ENCODE measurements around the gene ZDHHC11B.

ZDHHC11B gene

DNA sequence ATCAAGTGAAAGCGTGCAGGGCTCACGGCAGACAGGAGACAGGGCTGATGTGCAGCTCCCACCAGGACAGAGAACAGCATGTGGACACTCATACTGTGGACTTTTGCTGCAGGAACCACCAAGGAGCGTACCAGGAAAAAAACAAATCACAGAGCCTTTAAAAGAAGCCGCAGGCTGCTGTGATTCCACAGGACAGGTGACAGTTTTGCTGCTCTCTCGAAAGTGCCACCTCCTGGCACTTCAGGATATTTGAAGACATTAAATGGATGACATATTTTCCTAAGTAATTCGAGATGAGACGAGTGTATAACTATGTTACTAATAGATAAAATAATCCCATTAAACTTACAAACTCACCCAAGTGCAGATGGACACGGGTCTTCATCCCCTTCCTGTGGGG, 37.0 kb upstream of the ZDHHC11B start:
- Histone ChIP-seq H2AFZ (ENCODE audit: low read depth, low read length) (no peak overlapping the region), H3K4ac (ENCODE audit: low read depth in 1 of 2, low read length in 2 of 2) (no peak overlapping the region), H3K4me3 (ENCODE audit: insufficient read depth in 1 of 2, low read depth in 1 of 2, low read length in 2 of 2) (no peak overlapping the region), H3K23ac (ENCODE audit: low read length in 2 of 2) (no peak overlapping the region), H3K79me1 (replicated peaks; ENCODE audit: low read length, poor library complexity, severe bottlenecking) (no peaks in the 10 kb centered on the region), H3K4me1 (ENCODE audit: control insufficient read depth, insufficient read depth, low read depth, low read length) (no peaks in the 10 kb centered on the region), H4K8ac (ENCODE audit: low read length) (no peak overlapping the region), H2BK120ac (ENCODE audit: low read depth, low read length) (no peak overlapping the region), H3K9ac (ENCODE audit: low read length) (no peak overlapping the region), H3K14ac (ENCODE audit: low read length in 2 of 2) (no peak overlapping the region), H4K91ac (ENCODE audit: low read length) (no peak overlapping the region), H2BK15ac (ENCODE audit: low read depth, poor library complexity, severe bottlenecking) (no peak overlapping the region), H3K27ac (ENCODE audit: low read length, poor library complexity, severe bottlenecking) (no peak overlapping the region), H2BK12ac (ENCODE audit: low read length in 2 of 2) (no peak overlapping the region), H2BK5ac (ENCODE audit: low read depth, low read length, poor library complexity, severe bottlenecking) (no peak overlapping the region), H3K36me3 (ENCODE audit: control insufficient read depth in 1 of 2, insufficient read depth in 2 of 2, low read depth in 1 of 2, low read length in 2 of 2) (peaks cover 0 to 4% of the 10 kb centered on the region in 2 experiments), H3K27me3 (ENCODE audit: control insufficient read depth in 1 of 2, insufficient read depth in 1 of 2, low read length in 2 of 2) (peaks cover 0 to 2% of the 10 kb centered on the region in 2 experiments), H3K4me2 (ENCODE audit: low read length, poor library complexity, severe bottlenecking) (no peak overlapping the region), H3K9me3 (ENCODE audit: control insufficient read depth, low read length) (no peaks in the 10 kb centered on the region), H2AK5ac (ENCODE audit: low read length, severe bottlenecking) (no peak overlapping the region), H3K18ac (ENCODE audit: low read depth in 1 of 2, low read length in 2 of 2) (no peak overlapping the region)
- no peak for DNase-seq
- 95% methylated on average over 5 of the region's 8 CpGs for WGBS

DNA sequence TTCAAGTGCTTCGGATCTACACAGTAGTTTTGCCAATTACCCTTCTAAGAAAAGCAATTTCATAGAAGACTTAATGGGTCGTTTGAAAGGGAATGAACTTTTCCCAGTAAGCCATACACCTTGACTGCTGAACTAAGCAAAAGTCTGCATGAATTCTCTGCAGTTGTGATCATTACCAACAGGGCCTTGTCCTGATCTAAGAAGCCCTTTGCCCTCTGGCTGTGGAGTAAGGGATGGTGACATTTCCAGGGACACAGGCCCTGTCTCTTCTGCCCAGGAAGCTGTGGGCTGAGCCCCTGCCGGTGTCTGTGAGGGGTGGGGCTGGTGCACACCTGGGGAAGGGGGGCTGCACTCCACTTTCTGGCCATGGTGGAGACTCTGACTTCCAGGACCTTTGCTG, 35.7 kb upstream of the ZDHHC11B start:
- no peak for DNase-seq
- Histone ChIP-seq H3K9me3 (ENCODE audit: control insufficient read depth, low read length) (peaks cover 4% of the 10 kb centered on the region), H3K4me1 (ENCODE audit: control insufficient read depth, insufficient read depth, low read depth, low read length) (no peaks in the 10 kb centered on the region), H3K27ac (ENCODE audit: low read length, poor library complexity, severe bottlenecking) (no peak overlapping the region), H2AFZ (ENCODE audit: low read depth, low read length) (no peak overlapping the region), H2BK12ac (ENCODE audit: low read length in 2 of 2) (no peak overlapping the region), H2BK5ac (ENCODE audit: low read depth, low read length, poor library complexity, severe bottlenecking) (no peak overlapping the region), H2BK120ac (ENCODE audit: low read depth, low read length) (no peak overlapping the region), H4K91ac (ENCODE audit: low read length) (no peak overlapping the region), H3K23ac (ENCODE audit: low read length in 2 of 2) (no peak overlapping the region), H3K9ac (ENCODE audit: low read length) (no peak overlapping the region), H3K36me3 (ENCODE audit: control insufficient read depth in 1 of 2, insufficient read depth in 2 of 2, low read depth in 1 of 2, low read length in 2 of 2) (peaks cover 0 to 4% of the 10 kb centered on the region in 2 experiments), H3K4me2 (ENCODE audit: low read length, poor library complexity, severe bottlenecking) (no peak overlapping the region), H3K27me3 (ENCODE audit: control insufficient read depth in 1 of 2, insufficient read depth in 1 of 2, low read length in 2 of 2) (peaks cover 0 to 2% of the 10 kb centered on the region in 2 experiments), H4K8ac (ENCODE audit: low read length) (no peak overlapping the region), H3K79me1 (replicated peaks; ENCODE audit: low read length, poor library complexity, severe bottlenecking) (no peaks in the 10 kb centered on the region), H3K4me3 (ENCODE audit: insufficient read depth in 1 of 2, low read depth in 1 of 2, low read length in 2 of 2) (no peak overlapping the region), H3K18ac (ENCODE audit: low read depth in 1 of 2, low read length in 2 of 2) (no peak overlapping the region), H3K4ac (ENCODE audit: low read depth in 1 of 2, low read length in 2 of 2) (no peak overlapping the region), H2AK5ac (ENCODE audit: low read length, severe bottlenecking) (no peak overlapping the region), H2BK15ac (ENCODE audit: low read depth, poor library complexity, severe bottlenecking) (no peak overlapping the region), H3K14ac (ENCODE audit: low read length in 2 of 2) (no peak overlapping the region)
- WGBS, result 92% methylated on average over 3 of the region's 3 CpGs

DNA sequence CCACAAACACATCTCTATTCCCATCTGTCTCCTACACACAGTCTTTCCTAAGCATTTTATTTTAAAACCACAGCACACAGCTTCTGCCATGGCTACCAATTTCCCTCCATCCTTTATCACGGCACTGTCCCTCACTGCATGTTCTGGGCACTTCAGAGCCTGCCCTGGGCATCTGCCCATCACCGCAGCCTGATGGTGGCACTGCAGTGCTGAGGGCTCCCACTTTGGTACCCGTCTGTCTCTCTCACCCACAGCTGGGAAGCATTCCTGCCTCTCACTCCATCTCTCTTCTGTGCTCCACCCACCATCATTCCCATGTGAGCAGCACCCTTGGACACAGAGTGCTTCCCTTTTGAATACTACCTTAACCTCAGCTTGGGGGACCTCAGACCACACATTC, 34.5 kb upstream of the ZDHHC11B start:
- Histone ChIP-seq H3K79me1 (replicated peaks; ENCODE audit: low read length, poor library complexity, severe bottlenecking) (no peaks in the 10 kb centered on the region), H3K27ac (ENCODE audit: low read length, poor library complexity, severe bottlenecking) (no peak overlapping the region), H3K14ac (ENCODE audit: low read length in 2 of 2) (no peak overlapping the region), H2AFZ (ENCODE audit: low read depth, low read length) (no peak overlapping the region), H3K4ac (ENCODE audit: low read depth in 1 of 2, low read length in 2 of 2) (no peak overlapping the region), H2BK15ac (ENCODE audit: low read depth, poor library complexity, severe bottlenecking) (no peak overlapping the region), H2AK5ac (ENCODE audit: low read length, severe bottlenecking) (no peak overlapping the region), H3K4me1 (ENCODE audit: control insufficient read depth, insufficient read depth, low read depth, low read length) (no peaks in the 10 kb centered on the region), H3K9ac (ENCODE audit: low read length) (no peak overlapping the region), H3K36me3 (ENCODE audit: control insufficient read depth in 1 of 2, insufficient read depth in 2 of 2, low read depth in 1 of 2, low read length in 2 of 2) (peaks cover 0 to 4% of the 10 kb centered on the region in 2 experiments), H3K23ac (ENCODE audit: low read length in 2 of 2) (no peak overlapping the region), H4K91ac (ENCODE audit: low read length) (no peak overlapping the region), H3K4me3 (ENCODE audit: insufficient read depth in 1 of 2, low read depth in 1 of 2, low read length in 2 of 2) (no peak overlapping the region), H3K18ac (ENCODE audit: low read depth in 1 of 2, low read length in 2 of 2) (no peak overlapping the region), H2BK120ac (ENCODE audit: low read depth, low read length) (no peak overlapping the region), H2BK5ac (ENCODE audit: low read depth, low read length, poor library complexity, severe bottlenecking) (no peak overlapping the region), H4K8ac (ENCODE audit: low read length) (no peak overlapping the region), H2BK12ac (ENCODE audit: low read length in 2 of 2) (no peak overlapping the region), H3K9me3 (ENCODE audit: control insufficient read depth, low read length) (peaks cover 7% of the 10 kb centered on the region), H3K4me2 (ENCODE audit: low read length, poor library complexity, severe bottlenecking) (no peak overlapping the region), H3K27me3 (ENCODE audit: control insufficient read depth in 1 of 2, insufficient read depth in 1 of 2, low read length in 2 of 2) (peaks cover 0 to 2% of the 10 kb centered on the region in 2 experiments)
- DNase-seq, result no peak
- WGBS, result 92% methylated on average over 3 of the region's 3 CpGs

DNA sequence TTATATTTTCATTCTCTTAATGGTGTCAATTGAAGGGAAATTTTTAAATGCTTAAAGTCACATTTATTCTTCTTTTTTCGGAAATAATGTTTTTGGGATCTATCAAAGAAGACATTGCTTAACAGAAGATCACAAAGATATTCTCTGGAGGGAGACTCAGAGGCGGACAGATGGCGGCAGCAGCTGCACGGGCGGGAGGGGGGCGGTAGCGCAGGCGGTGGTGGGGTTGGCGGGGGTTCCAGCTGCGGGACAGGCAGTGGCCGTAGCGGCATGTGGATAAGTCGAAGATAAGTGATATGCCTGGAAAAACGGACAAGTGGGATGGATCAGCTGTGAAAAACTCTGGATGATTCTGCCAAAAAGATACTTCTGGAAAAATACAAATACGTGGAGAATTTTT, 31.6 kb upstream of the ZDHHC11B start:
- 94% methylated on average over 15 of the region's 15 CpGs for WGBS
- H2BK5ac ChIP-seq (ENCODE audit: low read depth, low read length, poor library complexity, severe bottlenecking), result no peak overlapping the region
- H3K4ac ChIP-seq (ENCODE audit: low read depth in 1 of 2, low read length in 2 of 2), result no peak overlapping the region

More for the DNA sequence above, 31.6 kb upstream of the ZDHHC11B start:
- H2BK120ac ChIP-seq (ENCODE audit: low read depth, low read length), result no peak overlapping the region
- H2BK12ac ChIP-seq (ENCODE audit: low read length in 2 of 2), result no peak overlapping the region
- H3K23ac ChIP-seq (ENCODE audit: low read length in 2 of 2), result no peak overlapping the region
- no peak overlapping the region for H3K9ac ChIP-seq (ENCODE audit: low read length)
- no peak overlapping the region for H3K27ac ChIP-seq (ENCODE audit: low read length, poor library complexity, severe bottlenecking)
- no peak overlapping the region for H2BK15ac ChIP-seq (ENCODE audit: low read depth, poor library complexity, severe bottlenecking)
- H3K14ac ChIP-seq (ENCODE audit: low read length in 2 of 2), result no peak overlapping the region
- no peaks in the 10 kb centered on the region for H3K4me1 ChIP-seq (ENCODE audit: control insufficient read depth, insufficient read depth, low read depth, low read length)
- DNase-seq, result no peak
- no peak overlapping the region for H3K18ac ChIP-seq (ENCODE audit: low read depth in 1 of 2, low read length in 2 of 2)
- H3K36me3 ChIP-seq (ENCODE audit: control insufficient read depth in 1 of 2, insufficient read depth in 2 of 2, low read depth in 1 of 2, low read length in 2 of 2), result no peaks in the 10 kb centered on the region
- no peak overlapping the region for H2AK5ac ChIP-seq (ENCODE audit: low read length, severe bottlenecking)
- no peak overlapping the region for H3K4me2 ChIP-seq (ENCODE audit: low read length, poor library complexity, severe bottlenecking)
- peaks cover 0 to 2% of the 10 kb centered on the region in 2 experiments for H3K27me3 ChIP-seq (ENCODE audit: control insufficient read depth in 1 of 2, insufficient read depth in 1 of 2, low read length in 2 of 2)
- H3K9me3 ChIP-seq (ENCODE audit: control insufficient read depth, low read length), result peaks cover 7% of the 10 kb centered on the region
- H2AFZ ChIP-seq (ENCODE audit: low read depth, low read length), result no peak overlapping the region
- H4K8ac ChIP-seq (ENCODE audit: low read length), result no peak overlapping the region
- H3K4me3 ChIP-seq (ENCODE audit: insufficient read depth in 1 of 2, low read depth in 1 of 2, low read length in 2 of 2), result no peak overlapping the region
- H4K91ac ChIP-seq (ENCODE audit: low read length), result no peak overlapping the region
- H3K79me1 ChIP-seq (replicated peaks; ENCODE audit: low read length, poor library complexity, severe bottlenecking), result no peaks in the 10 kb centered on the region

All from mesenchymal stem cell (in vitro differentiated cells and primary cell).